Gastrocnemius medialis (tissue), 4 donors: ENCODE measurements around the gene PRDM8.

ENCODE experiments used
- POLR2A ChIP-seq, 2 donors: fragments of 450-650 bp; IDR thresholded peaks; one replicate each; pipeline ENCODE4 v1.6.1; 2017; ENCODE audit warnings: antibody characterized with exemption in 2 of 2, mild to moderate bottlenecking in 2 of 2, moderate library complexity in 2 of 2
- TF ChIP-seq, protein P1 (sequence below), 5 experiments: fragments of 450-650 bp in 3 of 5; fragments of 200-600 bp in 2 of 5; sonication (generic) in 2 of 5; IDR thresholded peaks in 4 of 5; conservative IDR thresholded peaks in 1 of 5; 1 replicate in 4 of 5; 2 replicates in 1 of 5; pipeline ENCODE4 v1.5.1; 2016 to 2019; ENCODE audit warnings: antibody characterized with exemption in 5 of 5, mild to moderate bottlenecking in 3 of 5, moderate library complexity in 3 of 5

DNA sequence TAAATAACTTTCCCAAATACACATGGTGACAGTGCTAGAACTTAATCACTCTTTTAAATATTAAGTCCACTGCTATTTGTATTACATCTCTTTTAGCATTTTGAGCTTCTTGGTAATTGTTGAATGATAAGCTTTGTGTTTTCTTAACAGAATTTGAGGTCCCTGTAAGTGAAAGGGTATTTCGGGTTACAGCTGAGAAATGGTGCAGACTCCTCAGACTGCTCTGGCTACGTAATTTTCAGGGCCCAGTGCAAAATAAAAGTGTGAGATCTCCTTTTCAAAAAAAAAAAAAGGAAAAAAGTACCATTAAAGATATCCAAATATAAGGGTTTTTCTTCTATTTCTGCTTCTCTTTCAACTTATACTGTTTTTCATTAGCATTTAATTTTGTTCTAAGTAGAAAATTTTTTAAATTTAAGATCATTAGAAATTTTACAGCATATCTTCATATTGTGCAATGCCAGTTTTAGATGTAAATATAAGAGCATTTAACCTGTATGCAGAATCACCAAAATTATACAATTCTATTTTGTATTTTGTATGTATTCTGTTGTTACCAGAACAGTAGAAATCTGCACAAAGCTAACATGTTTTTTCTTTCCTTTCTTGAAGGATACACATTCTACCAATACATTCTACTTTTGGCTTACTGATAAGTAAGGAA lies 35.5 kb downstream of the PRDM8 start:
- no peak for TF ChIP-seq POLR2A (IDR thresholded peaks at IDR 0.05)
- TF ChIP-seq, protein P1, sequence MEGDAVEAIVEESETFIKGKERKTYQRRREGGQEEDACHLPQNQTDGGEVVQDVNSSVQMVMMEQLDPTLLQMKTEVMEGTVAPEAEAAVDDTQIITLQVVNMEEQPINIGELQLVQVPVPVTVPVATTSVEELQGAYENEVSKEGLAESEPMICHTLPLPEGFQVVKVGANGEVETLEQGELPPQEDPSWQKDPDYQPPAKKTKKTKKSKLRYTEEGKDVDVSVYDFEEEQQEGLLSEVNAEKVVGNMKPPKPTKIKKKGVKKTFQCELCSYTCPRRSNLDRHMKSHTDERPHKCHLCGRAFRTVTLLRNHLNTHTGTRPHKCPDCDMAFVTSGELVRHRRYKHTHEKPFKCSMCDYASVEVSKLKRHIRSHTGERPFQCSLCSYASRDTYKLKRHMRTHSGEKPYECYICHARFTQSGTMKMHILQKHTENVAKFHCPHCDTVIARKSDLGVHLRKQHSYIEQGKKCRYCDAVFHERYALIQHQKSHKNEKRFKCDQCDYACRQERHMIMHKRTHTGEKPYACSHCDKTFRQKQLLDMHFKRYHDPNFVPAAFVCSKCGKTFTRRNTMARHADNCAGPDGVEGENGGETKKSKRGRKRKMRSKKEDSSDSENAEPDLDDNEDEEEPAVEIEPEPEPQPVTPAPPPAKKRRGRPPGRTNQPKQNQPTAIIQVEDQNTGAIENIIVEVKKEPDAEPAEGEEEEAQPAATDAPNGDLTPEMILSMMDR (IDR thresholded peaks at IDR 0.05 in 4 of 5, conservative IDR thresholded peaks at IDR 0.05 in 1 of 5) = no peak
